Left lung (tissue), 10 donors: ENCODE results near the gene VPS16. TPM values are rescaled to one million over a fixed set of nuclear protein-coding genes. Genes with fewer than 3 reads are reported as not detected.

ENCODE experiments used
- ATAC-seq: fragments of 200-7000 bp; cut with Tn5 transposase; one replicate; pipeline ENCODE4 v1.9.1; 2020; ENCODE audit warnings: moderate library complexity
- DNase-seq, 4 donors: peaks; one replicate each; pipeline ENCODE4 v3.0.0-alpha.2; 2013 to 2020
- H3K27ac ChIP-seq, 2 donors: fragments of 200-600 bp; sonication (generic) in 1 of 2; one replicate each; pipeline versions ENCODE4 v1.5.0 to v1.8.0; 2020 to 2021
- H3K27me3 ChIP-seq, 2 donors: fragments of 200-600 bp; sonication (generic) in 1 of 2; one replicate each; pipeline versions ENCODE4 v1.5.0 to v1.8.0; 2020 to 2021
- H3K36me3 ChIP-seq, 2 donors: fragments of 200-600 bp; sonication (generic) in 1 of 2; one replicate each; pipeline versions ENCODE4 v1.5.0 to v1.8.0; 2020 to 2021
- H3K4me1 ChIP-seq, 2 donors: fragments of 200-600 bp; one replicate each; pipeline ENCODE4 v1.8.0; 2021
- H3K4me3 ChIP-seq, 2 donors: fragments of 200-600 bp; sonication (generic) in 1 of 2; one replicate each; pipeline versions ENCODE4 v1.5.0 to v1.8.0; 2020 to 2021; ENCODE audit warnings: mild to moderate bottlenecking in 1 of 2
- H3K9me3 ChIP-seq, 2 donors: fragments of 200-600 bp; sonication (generic) in 1 of 2; one replicate each; pipeline versions ENCODE4 v1.5.0 to v1.8.0; 2020 to 2021
- CTCF ChIP-seq, 2 donors: fragments of 200-600 bp; sonication (generic) in 1 of 2; IDR thresholded peaks; one replicate each; pipeline versions ENCODE4 v1.5.0 to v1.8.0; 2021; ENCODE audit warnings: antibody characterized with exemption in 2 of 2
- intact Hi-C, 2 donors: fragments of 100-400 bp; cut with DNase I; formaldehyde crosslinking; loops; one replicate each; pipeline versions ENCODE4 v1.11.2 to v1.14.2; 2022
- polyA plus RNA-seq, 6 donors: library from polyadenylated mRNA; unstranded; fragments of 120-200 nt; gene quantifications; one replicate each; pipeline ENCODE4 v1.2.1, GENCODE V29; 2013; ENCODE audit not compliant: insufficient read length in 6 of 6
- total RNA-seq, 2 donors: library from RNA; stranded (reverse); fragmentation: NEBNext Ultra II Directional; extraction: Animal tissue kit (Norgen Biotek cat#: 25700); gene quantifications; one replicate each; pipeline ENCODE4 v1.2.1, GENCODE V29; 2021
- donor health status: DM: no; HTN: yes; CAD: no.
- donor health status: DM: no; HTN: no; CAD: no.

The VPS16 gene
- total and polyA plus RNA-seq, 8 donors: 31.9 to 42.7 (median 36.3) TPM

GRCh38 chr20:2867081-2867864 lies 26.7 kb downstream of the VPS16 start:
- Histone ChIP-seq H3K27ac (no peak overlapping the region), H3K36me3 (peaks cover 0 to 50% of the 10 kb centered on the region in 2 donors), H3K4me1 (peaks cover 5 to 24% of the 10 kb centered on the region in 2 donors), H3K9me3 (no peaks in the 10 kb centered on the region), H3K4me3 (no peak overlapping the region), H3K27me3 (peaks cover 0 to 9% of the 10 kb centered on the region in 2 donors)
- no peak for TF ChIP-seq CTCF (IDR thresholded peaks at IDR 0.05)
- DNase-seq (no peak), ATAC-seq (no peak)
- intact Hi-C loops: no loop called here

GRCh38 chr20:2869381-2869780 lies 28.8 kb downstream of the VPS16 start:
- Histone ChIP-seq H3K27me3 (peaks cover 0 to 14% of the 10 kb centered on the region in 2 donors), H3K4me1 (peaks cover 5 to 31% of the 10 kb centered on the region in 2 donors), H3K27ac (no peak overlapping the region), H3K9me3 (no peaks in the 10 kb centered on the region), H3K36me3 (peaks cover 0 to 29% of the 10 kb centered on the region in 2 donors), H3K4me3 (no peak overlapping the region)
- intact Hi-C loops: no loop called here
- ATAC-seq: no peak
- no peak for TF ChIP-seq CTCF (IDR thresholded peaks at IDR 0.05)
- no peak for DNase-seq

GRCh38 chr20:2871111-2871465 lies 30.5 kb downstream of the VPS16 start:
- ATAC-seq (no peak), DNase-seq (no peak)
- no peak overlapping the region for H3K4me3 ChIP-seq
- peaks cover 5 to 48% of the 10 kb centered on the region in 2 donors for H3K4me1 ChIP-seq
- no peaks in the 10 kb centered on the region for H3K9me3 ChIP-seq
- intact Hi-C loops: loop anchor here in 1 of 2 donors (10.0 kb wide), 1 partner anchor 114 kb away; no protein-coding TSS in a partner anchor
- peaks cover 0 to 12% of the 10 kb centered on the region in 2 donors for H3K36me3 ChIP-seq
- H3K27me3 ChIP-seq: peaks cover 0 to 14% of the 10 kb centered on the region in 2 donors
- no peak overlapping the region for H3K27ac ChIP-seq
- TF ChIP-seq CTCF (IDR thresholded peaks at IDR 0.05): no peak

- no peak for TF ChIP-seq CTCF (IDR thresholded peaks at IDR 0.05)
- peaks cover 0 to 4% of the 10 kb centered on the region in 2 donors for H3K36me3 ChIP-seq
- ATAC-seq (peak; percentile 10), DNase-seq (no peak)
- peak overlapping the region; percentile 82 to 96 for H3K4me3 ChIP-seq
- intact Hi-C loops: loop anchor here in 1 of 2 donors (10.0 kb wide), 1 partner anchor 113 kb away; no protein-coding TSS in a partner anchor
- no peaks in the 10 kb centered on the region for H3K9me3 ChIP-seq
- H3K4me1 ChIP-seq: peaks cover 5 to 56% of the 10 kb centered on the region in 2 donors
- H3K27ac ChIP-seq: no peak overlapping the region
- peaks cover 0 to 14% of the 10 kb centered on the region in 2 donors for H3K27me3 ChIP-seq
These were observed 31.3 kb downstream of the VPS16 start for GRCh38 chr20:2871661-2872458.
